ENCODE data around the gene DGKB. TPM values are rescaled to one million over a fixed set of nuclear protein-coding genes. Genes with fewer than 3 reads are reported as not detected.

DGKB gene
- polyA plus RNA-seq, 1 of the 3 experiments (the other 2 are of a cell fraction) = 2.1 TPM

- H3F3A ChIP-seq (replicated peaks; ENCODE audit: insufficient read depth) = no peaks in the 10 kb centered on the region
- H3K36me3 ChIP-seq (replicated peaks in 1 of 2; ENCODE audit: control insufficient read depth in 1 of 2, insufficient read depth in 2 of 2, low read length in 1 of 2) = no peaks in the 10 kb centered on the region
- no peak overlapping the region for H2AFZ ChIP-seq (ENCODE audit: low read depth)
Observed at GRCh38 chr7:14419531-14419930, 483.0 kb downstream of the DGKB start.

More at GRCh38 chr7:14419531-14419930, 483.0 kb downstream of the DGKB start:
- Histone ChIP-seq H3K27me3 (ENCODE audit: insufficient read depth) (no peaks in the 10 kb centered on the region), H3K27ac (ENCODE audit: low read depth in 2 of 2, low read length in 1 of 2) (no peak overlapping the region), H3K9ac (no peak overlapping the region), H3K4me2 (no peak overlapping the region), H3K4me3 (ENCODE audit: low read depth in 2 of 2, low read length in 1 of 2) (no peak overlapping the region), H4K20me1 (ENCODE audit: insufficient read depth) (no peaks in the 10 kb centered on the region), H3K9me2 (peaks cover 4% of the 10 kb centered on the region; the same call in 1 of the 2 replicates), H3K4me1 (ENCODE audit: control insufficient read depth in 1 of 2, insufficient read depth in 2 of 2, low read depth in 1 of 2, low read length in 1 of 2) (peaks cover 0 to 4% of the 10 kb centered on the region in 2 experiments; a peak in 2 of 4 replicates), H3K9me3 (no peaks in the 10 kb centered on the region), H3K79me2 (ENCODE audit: insufficient read depth) (no peaks in the 10 kb centered on the region)
- TF ChIP-seq MEF2A (IDR thresholded peaks at IDR 0.05; ENCODE audit: borderline replicate concordance, low read depth) = no peak
- TF ChIP-seq TCF12 (IDR thresholded peaks at IDR 0.05) = no peak
- no peak for TF ChIP-seq REST (IDR thresholded peaks at IDR 0.05; ENCODE audit: low read depth, low read length)
- no peak for TF ChIP-seq GABPA (IDR thresholded peaks at IDR 0.05; ENCODE audit: low read depth)
- TF ChIP-seq ELF1 (IDR thresholded peaks at IDR 0.05) = no peak
- no peak for TF ChIP-seq SIN3A (IDR thresholded peaks at IDR 0.05; ENCODE audit: borderline replicate concordance, low read depth, low read length)
- TF ChIP-seq RXRA (IDR thresholded peaks at IDR 0.05; ENCODE audit: borderline replicate concordance, low read depth) = no peak
- TF ChIP-seq ZBTB33 (IDR thresholded peaks at IDR 0.05; ENCODE audit: borderline replicate concordance, low read depth) = no peak
- TF ChIP-seq RFX5 (IDR thresholded peaks at IDR 0.05; ENCODE audit: low read length) = no peak
- no peak for TF ChIP-seq FOSL2 (IDR thresholded peaks at IDR 0.05; ENCODE audit: borderline replicate concordance, low read depth)
- DNase-seq = no peak
- CTCF ChIA-PET = no interaction called here
- 72% methylated on average over 2 of the region's 2 CpGs for WGBS (ENCODE audit: low lambda C conversion rate)
- POLR2A ChIA-PET = no interaction called here

Data from SK-N-SH (cell line).